IMR-90 (cell line): ENCODE results near the gene DGKB. TPM values are rescaled to one million over a fixed set of nuclear protein-coding genes. Genes with fewer than 3 reads are reported as not detected.

ENCODE experiments used
- ATAC-seq: fragments of 200-7000 bp; cut with Tn5 transposase; 2 replicates; pipeline ENCODE4 v1.9.1; 2020; ENCODE audit warnings: low read depth, mild to moderate bottlenecking, moderate library complexity
- BruUV-seq: library from RNA; stranded (reverse); fragments of 400-500 nt; replicated peaks from 2 replicates; lab custom pipeline; 2021; lab: Mats Ljungman, UMichigan
- CTCF ChIA-PET: fragments of 300-600 bp; formaldehyde crosslinking; extraction: SDS; loops from one replicate; lab custom pipeline; 2021; ENCODE audit warnings: antibody characterized with exemption; lab: Yijun Ruan, JAX
- POLR2A ChIA-PET: fragments of 300-600 bp; sonication (Branson Sonifier 250); formaldehyde crosslinking; loops from one replicate; lab custom pipeline; 2022; ENCODE audit warnings: antibody characterized with exemption; ENCODE audit not compliant: unreplicated experiment; lab: Charles Lee
- DNase-seq: peaks from one replicate; pipeline ENCODE4 v3.0.0; 2013
- H2AFZ ChIP-seq: replicated peaks from 2 replicates; pipeline ENCODE3; 2013; ENCODE audit warnings: low read length, mild to moderate bottlenecking; ENCODE audit not compliant: poor library complexity
- H2AK5ac ChIP-seq: 2 replicates; pipeline ENCODE4 v1.6.1; 2013; ENCODE audit warnings: low read depth, low read length, inconsistent platforms
- H2AK9ac ChIP-seq: replicated peaks from 2 replicates; pipeline ENCODE3; 2013; ENCODE audit warnings: mild to moderate bottlenecking, low read depth, low read length, moderate library complexity; ENCODE audit not compliant: poor library complexity
- H2BK120ac ChIP-seq: 2 replicates; pipeline ENCODE4 v1.6.1; 2013; ENCODE audit warnings: low read depth, low read length, inconsistent platforms
- H2BK15ac ChIP-seq: 3 replicates; pipeline ENCODE4 v1.6.1; 2013; ENCODE audit warnings: low read depth, low read length, inconsistent platforms
- H2BK20ac ChIP-seq: 2 replicates; pipeline ENCODE4 v1.6.1; 2013; ENCODE audit warnings: low read depth, mild to moderate bottlenecking, inconsistent platforms, low read length, moderate library complexity
- H2BK5ac ChIP-seq: 2 replicates; pipeline ENCODE4 v1.6.1; 2013; ENCODE audit warnings: mild to moderate bottlenecking, low read depth, low read length, inconsistent platforms; ENCODE audit not compliant: poor library complexity, severe bottlenecking
- H3K14ac ChIP-seq: replicated peaks from 2 replicates; pipeline ENCODE4 v1.6.1; 2013; ENCODE audit warnings: low read depth, low read length, inconsistent platforms
- H3K18ac ChIP-seq: 2 replicates; pipeline ENCODE4 v1.6.1; 2013; ENCODE audit warnings: low read depth, low read length, control low read depth
- H3K23ac ChIP-seq: 2 replicates; pipeline ENCODE4 v1.6.1; 2013; ENCODE audit warnings: low read depth, low read length, inconsistent platforms
- H3K27ac ChIP-seq: 2 replicates; pipeline ENCODE4 v1.5.1; 2013; ENCODE audit warnings: mild to moderate bottlenecking, control low read depth, low read length; ENCODE audit not compliant: insufficient read depth
- H3K27me3 ChIP-seq: 2 replicates; pipeline ENCODE4 v1.6.1; 2013; ENCODE audit warnings: low read length; ENCODE audit not compliant: control insufficient read depth, insufficient read depth
- H3K36me3 ChIP-seq: 2 replicates; pipeline ENCODE4 v1.6.1; 2013; ENCODE audit warnings: low read length, mixed read lengths; ENCODE audit not compliant: control insufficient read depth, insufficient read depth
- H3K4ac ChIP-seq: 2 replicates; pipeline ENCODE4 v1.6.1; 2013; ENCODE audit warnings: low read depth, low read length, inconsistent platforms
- H3K4me1 ChIP-seq: 2 replicates; pipeline ENCODE4 v1.6.1; 2013; ENCODE audit warnings: low read length, mixed read lengths; ENCODE audit not compliant: control insufficient read depth, insufficient read depth
- H3K4me2 ChIP-seq: 2 replicates; pipeline ENCODE4 v1.6.1; 2013; ENCODE audit warnings: low read depth, mild to moderate bottlenecking, control low read depth, low read length, moderate library complexity
- H3K4me3 ChIP-seq: 2 replicates; pipeline ENCODE4 v1.5.1; 2013; ENCODE audit warnings: low read depth, mild to moderate bottlenecking, control low read depth, low read length, moderate library complexity; ENCODE audit not compliant: insufficient read depth
- H3K56ac ChIP-seq: 2 replicates; pipeline ENCODE4 v1.6.1; 2013; ENCODE audit warnings: low read length, inconsistent platforms; ENCODE audit not compliant: insufficient read depth; ENCODE audit errors: extremely low read depth
- H3K79me1 ChIP-seq, 2 experiments: 2 replicates each; pipeline ENCODE4 v1.6.1; 2013; ENCODE audit warnings: low read length in 2 of 2, inconsistent platforms in 1 of 2, low read depth in 1 of 2
- H3K9ac ChIP-seq: 2 replicates; pipeline ENCODE4 v1.6.1; 2013; ENCODE audit warnings: low read depth, low read length, control low read depth
- H3K9me1 ChIP-seq: 2 replicates; pipeline ENCODE4 v1.6.1; 2013; ENCODE audit warnings: low read length, inconsistent platforms; ENCODE audit not compliant: insufficient read depth
- H3K9me3 ChIP-seq: 2 replicates; pipeline ENCODE4 v1.6.1; 2013; ENCODE audit warnings: low read length; ENCODE audit not compliant: control insufficient read depth, insufficient read depth
- H4K20me1 ChIP-seq: 2 replicates; pipeline ENCODE4 v1.6.1; 2013; ENCODE audit warnings: low read length, inconsistent platforms; ENCODE audit not compliant: insufficient read depth
- H4K5ac ChIP-seq: 2 replicates; pipeline ENCODE4 v1.6.1; 2013; ENCODE audit warnings: mild to moderate bottlenecking, low read depth, low read length, control low read depth
- H4K8ac ChIP-seq, 2 experiments: 2 replicates each; pipeline ENCODE4 v1.6.1; 2013; ENCODE audit warnings: low read depth in 2 of 2, low read length in 2 of 2, control low read depth in 1 of 2, inconsistent platforms in 1 of 2
- H4K91ac ChIP-seq: 2 replicates; pipeline ENCODE4 v1.6.1; 2013; ENCODE audit warnings: low read depth, low read length, inconsistent platforms; ENCODE audit not compliant: insufficient read depth
- CHD1 ChIP-seq: IDR thresholded peaks from 2 replicates; pipeline ENCODE4 v1.6.1; 2012; ENCODE audit warnings: low read depth, low read length, improper control_type of control experiment
- FOS ChIP-seq: fragments of 150-350 bp; IDR thresholded peaks from 2 replicates; pipeline ENCODE4 v1.6.1; 2016; ENCODE audit warnings: low read depth, low read length
- MAZ ChIP-seq: IDR thresholded peaks from 2 replicates; pipeline ENCODE4 v1.6.1; 2012; ENCODE audit warnings: low read depth, mild to moderate bottlenecking, low read length, improper control_type of control experiment, moderate library complexity, borderline replicate concordance
- RCOR1 ChIP-seq: IDR thresholded peaks from 2 replicates; pipeline ENCODE4 v1.6.1; 2012; ENCODE audit warnings: mild to moderate bottlenecking, low read length, improper control_type of control experiment; ENCODE audit not compliant: insufficient replicate concordance
- WGBS, 2 experiments: methylation state at CpG; one replicate each; pipeline versions ENCODE4 v1.1.5 to v1.1.7; 2013; ENCODE audit warnings: missing lambda C conversion rate in 2 of 2; ENCODE audit not compliant: insufficient read length in 1 of 2; ENCODE audit errors: extremely low coverage in 2 of 2; 5-methylcytosine and 5-hydroxymethylcytosine counted together
- dilution Hi-C: fragments of 300-500 bp; cut with HindIII; formaldehyde crosslinking; loops from one replicate; pipeline ENCODE4 v1.14.3; 2018; ENCODE audit warnings: low sequenced_read_pairs; ENCODE audit not compliant: unreplicated experiment
- in situ Hi-C: fragments of 300-500 bp; cut with MboI; formaldehyde crosslinking; loops from 3 replicates; pipeline ENCODE4 v1.14.3; 2019; ENCODE audit warnings: low sequenced_read_pairs, inconsistent platforms, mixed read lengths
- intact Hi-C: fragments of 100-400 bp; cut with micrococcal nuclease; formaldehyde crosslinking; loops from 2 replicates; pipeline ENCODE4 v1.10.0; 2022
- polyA plus RNA-seq, 3 experiments: library from polyadenylated mRNA; depleted of rRNA; stranded (reverse); fragments of >200 nt; gene quantifications; 2 replicates each; pipeline ENCODE4 v1.2.3, GENCODE V29; 2012; ENCODE audit warnings: low replicate concordance in 1 of 3
- total RNA-seq: library from RNA; depleted of rRNA; stranded (reverse); fragments of >200 nt; gene quantifications from 2 replicates; pipeline ENCODE4 v1.2.3, GENCODE V29; 2012

Gene DGKB
- total and polyA plus RNA-seq, 2 of the 4 experiments (the other 2 are of a cell fraction), result not detected

DNA sequence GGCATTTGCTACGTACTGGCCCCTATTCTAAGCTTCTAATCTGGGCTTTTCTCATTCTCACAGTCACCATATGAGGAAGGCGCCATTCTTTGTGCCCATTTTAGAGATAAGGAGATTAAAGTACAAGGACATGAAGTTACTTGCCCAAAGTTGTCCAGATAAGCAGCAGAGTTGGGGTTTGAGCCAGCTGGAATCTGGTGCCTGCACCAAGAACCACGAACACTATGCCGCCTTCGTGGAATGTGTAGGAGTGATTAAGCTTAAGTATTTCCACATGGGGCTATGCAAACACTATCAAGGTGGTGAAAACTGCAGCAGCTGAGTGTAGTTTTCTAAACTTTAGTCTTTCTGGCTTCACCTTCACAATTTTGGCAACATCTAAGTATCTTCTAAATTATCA lies 570.4 kb downstream of the DGKB start:
- no peak overlapping the region for H3K23ac ChIP-seq
- no peak overlapping the region for H3K9ac ChIP-seq
- no peak overlapping the region for H4K5ac ChIP-seq
- no peak overlapping the region for H3K4me2 ChIP-seq
- no peak overlapping the region for H2AK9ac ChIP-seq
- H2AK5ac ChIP-seq, result no peak overlapping the region
- H4K20me1 ChIP-seq, result no peaks in the 10 kb centered on the region
- ATAC-seq, result no peak
- no peak overlapping the region for H2BK20ac ChIP-seq
- in situ Hi-C loops, result no loop called here
- no peak overlapping the region for H3K4ac ChIP-seq
- no peak overlapping the region for H2AFZ ChIP-seq
- BruUV-seq, result no TSS peak
- H3K18ac ChIP-seq, result no peak overlapping the region
- H4K8ac ChIP-seq, result no peak overlapping the region
- H3K4me1 ChIP-seq, result no peaks in the 10 kb centered on the region
- H3K27me3 ChIP-seq, result no peaks in the 10 kb centered on the region
- ChIA-PET POLR2A (no interaction called here), CTCF (no interaction called here)
- TF ChIP-seq CHD1, result no peak
- no peak for TF ChIP-seq RCOR1
- TF ChIP-seq MAZ, result no peak
- no peak for TF ChIP-seq FOS
- H3K4me3 ChIP-seq, result no peak overlapping the region
- H4K91ac ChIP-seq, result no peak overlapping the region
- no peaks in the 10 kb centered on the region for H3K9me3 ChIP-seq
- no peak overlapping the region for H3K27ac ChIP-seq
- WGBS, 2 experiments, result no CpG with 5 or more reads among the region's 5 CpGs
- H2BK5ac ChIP-seq, result no peak overlapping the region
- dilution Hi-C loops, result no loop called here
- DNase-seq, result peak; percentile 10
- no peak overlapping the region for H2BK15ac ChIP-seq
- H2BK120ac ChIP-seq, result no peak overlapping the region
- no peaks in the 10 kb centered on the region for H3K79me1 ChIP-seq
- H3K9me1 ChIP-seq, result 0 out of 2 replicates have a peak, but pooled peaks cover 3% of the 10 kb centered on the region
- intact Hi-C loops, result loop anchor here (10.0 kb wide), 1 partner anchor 587 kb away; no protein-coding TSS in a partner anchor
- no peak overlapping the region for H3K14ac ChIP-seq
- no peaks in the 10 kb centered on the region for H3K36me3 ChIP-seq
- no peak overlapping the region for H3K56ac ChIP-seq
